ENCODE measurements around the gene FBRSL1. TPM values are rescaled to one million over a fixed set of nuclear protein-coding genes. Genes with fewer than 3 reads are reported as not detected.
A peak's percentile ranks its signal among the peaks of the same experiment; 100 is the strongest.

The FBRSL1 gene
- total and polyA plus RNA-seq, 2 donors (not counting 1 experiment from before 2014, with no cell fraction given) = 62.6 to 112 TPM

- WGBS (ENCODE audit: insufficient coverage) = 98% methylated on average over 47 of the region's 48 CpGs
- ChIA-PET CTCF (interaction anchor here (0.9 to 1.5 kb wide), 3 partner anchors 12 to 27 kb away, joined by 3 to 5 read pairs (median 4); no protein-coding TSS in a partner anchor), POLR2A (no interaction called here)
- H3K4me3 Mint-ChIP-seq = no peak overlapping the region
- Histone ChIP-seq H3K79me2 (ENCODE audit: control insufficient read depth, insufficient read depth, low read length) (peaks cover 18% of the 10 kb centered on the region), H3K9ac (ENCODE audit: low read length) (no peak overlapping the region), H3K27ac (ENCODE audit: low read length in 2 of 2) (no peak overlapping the region), H3K9me3 (ENCODE audit: control extremely low read depth in 1 of 3, control insufficient read depth in 2 of 3, insufficient read depth in 1 of 3, low read length in 2 of 3) (peaks cover 0 to 16% (median 0%) of the 10 kb centered on the region in 3 donors), H3K36me3 (replicated peaks in 1 of 2; ENCODE audit: control extremely low read depth in 1 of 2, control insufficient read depth in 1 of 2, extremely low read depth in 1 of 2, insufficient read depth in 2 of 2, low read length in 1 of 2) (peaks cover 0 to 2% of the 10 kb centered on the region in 2 experiments), H4K20me1 (ENCODE audit: control insufficient read depth, insufficient read depth, low read length, poor library complexity, severe bottlenecking) (no peaks in the 10 kb centered on the region), H3K4me3 (ENCODE audit: control extremely low read depth in 1 of 5, extremely low read depth in 1 of 5, insufficient read depth in 1 of 5, low read depth in 2 of 5, low read length in 4 of 5) (no peak overlapping the region), H3K4me1 (ENCODE audit: control insufficient read depth in 2 of 2, insufficient read depth in 2 of 2, low read length in 2 of 2) (peaks cover 56 to 87% of the 10 kb centered on the region in 2 donors), H3K27me3 (replicated peaks in 1 of 4; ENCODE audit: control extremely low read depth in 1 of 4, control insufficient read depth in 3 of 4, insufficient read depth in 4 of 4, low read length in 3 of 4) (no peaks in the 10 kb centered on the region), H2AFZ (ENCODE audit: insufficient read depth, low read depth, low read length, poor library complexity, severe bottlenecking) (no peak overlapping the region), H3K4me2 (replicated peaks; ENCODE audit: low read depth, low read length, poor library complexity, severe bottlenecking) (no peak overlapping the region)
- H3K9me3 Mint-ChIP-seq (ENCODE audit: insufficient read depth) = no peaks in the 10 kb centered on the region
- ATAC-seq (ENCODE audit: low read depth) (no peak), DNase-seq (no peak)
- H3K27me3 Mint-ChIP-seq = no peaks in the 10 kb centered on the region
- H3K27ac Mint-ChIP-seq = no peak overlapping the region
- H3K4me1 Mint-ChIP-seq = peaks cover 60% of the 10 kb centered on the region
- TF ChIP-seq EZH2 (IDR thresholded peaks at IDR 0.05; ENCODE audit: borderline replicate concordance, insufficient read depth, low read depth, low read length, poor library complexity, severe bottlenecking) = no peak
- no peak for TF ChIP-seq CTCF (IDR thresholded peaks at IDR 0.05)
- intact Hi-C loops (cut with micrococcal nuclease) = no loop called here
These were observed 47.8 kb upstream of the FBRSL1 start for GRCh38 chr12:132441871-132442863.

GRCh38 chr12:132443091-132443490 is 46.9 kb upstream of the FBRSL1 start:
- Mint-ChIP-seq H3K27ac (peak overlapping the region; percentile 79), H3K9me3 (ENCODE audit: insufficient read depth) (no peaks in the 10 kb centered on the region), H3K4me3 (no peak overlapping the region), H3K27me3 (no peaks in the 10 kb centered on the region), H3K4me1 (peaks cover 56% of the 10 kb centered on the region)
- Histone ChIP-seq H3K36me3 (replicated peaks in 1 of 2; ENCODE audit: control extremely low read depth in 1 of 2, control insufficient read depth in 1 of 2, extremely low read depth in 1 of 2, insufficient read depth in 2 of 2, low read length in 1 of 2) (peaks cover 0 to 2% of the 10 kb centered on the region in 2 experiments), H3K9me3 (ENCODE audit: control extremely low read depth in 1 of 3, control insufficient read depth in 2 of 3, insufficient read depth in 1 of 3, low read length in 2 of 3) (peaks cover 0 to 16% (median 0%) of the 10 kb centered on the region in 3 donors), H3K27me3 (replicated peaks in 1 of 4; ENCODE audit: control extremely low read depth in 1 of 4, control insufficient read depth in 3 of 4, insufficient read depth in 4 of 4, low read length in 3 of 4) (no peaks in the 10 kb centered on the region), H3K4me3 (ENCODE audit: control extremely low read depth in 1 of 5, extremely low read depth in 1 of 5, insufficient read depth in 1 of 5, low read depth in 2 of 5, low read length in 4 of 5) (no peak overlapping the region), H3K79me2 (ENCODE audit: control insufficient read depth, insufficient read depth, low read length) (peaks cover 16% of the 10 kb centered on the region), H3K4me1 (ENCODE audit: control insufficient read depth in 2 of 2, insufficient read depth in 2 of 2, low read length in 2 of 2) (peaks cover 56 to 86% of the 10 kb centered on the region in 2 donors), H3K9ac (ENCODE audit: low read length) (no peak overlapping the region), H4K20me1 (ENCODE audit: control insufficient read depth, insufficient read depth, low read length, poor library complexity, severe bottlenecking) (no peaks in the 10 kb centered on the region), H3K27ac (ENCODE audit: low read length in 2 of 2) (peak overlapping the region in 1 of 2 donors; percentile 96), H2AFZ (ENCODE audit: insufficient read depth, low read depth, low read length, poor library complexity, severe bottlenecking) (no peak overlapping the region), H3K4me2 (replicated peaks; ENCODE audit: low read depth, low read length, poor library complexity, severe bottlenecking) (no peak overlapping the region)
- no peak for TF ChIP-seq EZH2 (IDR thresholded peaks at IDR 0.05; ENCODE audit: borderline replicate concordance, insufficient read depth, low read depth, low read length, poor library complexity, severe bottlenecking)
- TF ChIP-seq CTCF (IDR thresholded peaks at IDR 0.05) = no peak
- ATAC-seq (ENCODE audit: low read depth) = no peak
- ChIA-PET POLR2A (no interaction called here), CTCF (interaction anchor here (1.4 kb wide), 1 partner anchor 13 kb away, joined by 3 read pairs; no protein-coding TSS in a partner anchor)
- intact Hi-C loops (cut with micrococcal nuclease) = no loop called here
- WGBS (ENCODE audit: insufficient coverage) = 97% methylated on average over 23 of the region's 25 CpGs
- no peak for DNase-seq
